ENCODE results near the gene GMPR2.
"Not testable (repeated sequence)": the region's sequence is repeated elsewhere in the genome, so short reads cannot be mapped to it uniquely, and the experiment has no call there.

Gene GMPR2

DNA sequence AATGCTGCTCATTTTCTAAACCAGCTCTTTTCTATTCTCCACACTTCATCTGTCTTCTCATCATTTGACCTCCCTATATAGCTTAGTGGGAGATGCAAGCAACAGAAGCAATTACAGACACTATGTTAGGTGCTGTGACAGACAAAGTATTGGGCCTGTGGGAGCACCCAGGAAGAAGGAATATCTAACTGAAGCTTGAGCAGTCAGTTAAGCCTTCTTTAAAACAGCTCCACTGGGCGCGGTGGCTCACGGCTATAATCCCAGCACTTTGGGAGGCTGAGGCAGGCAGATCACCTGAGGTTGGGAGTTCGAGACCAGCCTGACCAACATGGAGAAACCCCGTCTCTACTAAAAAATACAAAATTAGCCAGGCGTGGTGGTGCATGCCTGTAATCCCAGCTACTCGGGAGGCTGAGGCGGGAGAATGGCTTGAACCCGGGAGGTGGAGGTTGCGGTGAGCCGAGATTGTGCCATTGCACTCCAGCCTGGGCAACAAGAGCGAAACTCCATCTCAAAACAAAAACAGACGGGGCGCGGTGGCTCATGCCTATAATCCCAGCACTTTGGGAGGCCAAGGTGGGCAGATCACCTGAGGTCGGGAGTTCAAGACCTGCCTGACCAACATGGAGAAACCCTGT, 29.4 kb upstream of the GMPR2 start:
- not testable (repeated sequence) for H3K27me3 ChIP-seq (ENCODE audit: insufficient read depth, low read length); H3K4me1 ChIP-seq (ENCODE audit: insufficient read depth, low read length, severe bottlenecking); H3K9ac ChIP-seq (ENCODE audit: low read length); H2AFZ ChIP-seq (ENCODE audit: low read length); H4K20me1 ChIP-seq (ENCODE audit: insufficient read depth, low read length); H3K9me2 ChIP-seq (ENCODE audit: low read depth, low read length); H3K4me2 ChIP-seq (ENCODE audit: low read length); H3K4me3 ChIP-seq (ENCODE audit: low read depth, low read length, poor library complexity, severe bottlenecking); H3K9me3 ChIP-seq (ENCODE audit: low read length); H3F3A ChIP-seq (ENCODE audit: insufficient read depth, low read length); H3K27ac ChIP-seq (ENCODE audit: low read depth, low read length, poor library complexity, severe bottlenecking); H3K79me2 ChIP-seq (ENCODE audit: insufficient read depth, low read length)
- H3K36me3 ChIP-seq (ENCODE audit: insufficient read depth, low read length): peaks cover 76% of the 10 kb centered on the region

GRCh38 chr14:24204163-24205146, 28.3 kb upstream of the GMPR2 start:
- no peak for TF ChIP-seq EZH2 (IDR thresholded peaks at IDR 0.05; ENCODE audit: borderline replicate concordance, low read length)
- TF ChIP-seq, protein P1, sequence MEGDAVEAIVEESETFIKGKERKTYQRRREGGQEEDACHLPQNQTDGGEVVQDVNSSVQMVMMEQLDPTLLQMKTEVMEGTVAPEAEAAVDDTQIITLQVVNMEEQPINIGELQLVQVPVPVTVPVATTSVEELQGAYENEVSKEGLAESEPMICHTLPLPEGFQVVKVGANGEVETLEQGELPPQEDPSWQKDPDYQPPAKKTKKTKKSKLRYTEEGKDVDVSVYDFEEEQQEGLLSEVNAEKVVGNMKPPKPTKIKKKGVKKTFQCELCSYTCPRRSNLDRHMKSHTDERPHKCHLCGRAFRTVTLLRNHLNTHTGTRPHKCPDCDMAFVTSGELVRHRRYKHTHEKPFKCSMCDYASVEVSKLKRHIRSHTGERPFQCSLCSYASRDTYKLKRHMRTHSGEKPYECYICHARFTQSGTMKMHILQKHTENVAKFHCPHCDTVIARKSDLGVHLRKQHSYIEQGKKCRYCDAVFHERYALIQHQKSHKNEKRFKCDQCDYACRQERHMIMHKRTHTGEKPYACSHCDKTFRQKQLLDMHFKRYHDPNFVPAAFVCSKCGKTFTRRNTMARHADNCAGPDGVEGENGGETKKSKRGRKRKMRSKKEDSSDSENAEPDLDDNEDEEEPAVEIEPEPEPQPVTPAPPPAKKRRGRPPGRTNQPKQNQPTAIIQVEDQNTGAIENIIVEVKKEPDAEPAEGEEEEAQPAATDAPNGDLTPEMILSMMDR (IDR thresholded peaks at IDR 0.05; ENCODE audit: low read length): no peak
- Histone ChIP-seq H4K20me1 (ENCODE audit: insufficient read depth, low read length) (no peaks in the 10 kb centered on the region), H3K27me3 (ENCODE audit: insufficient read depth, low read length) (no peaks in the 10 kb centered on the region), H2AFZ (ENCODE audit: low read length) (no peak overlapping the region), H3K9me2 (ENCODE audit: low read depth, low read length) (no peaks in the 10 kb centered on the region), H3K27ac (ENCODE audit: low read depth, low read length, poor library complexity, severe bottlenecking) (no peak overlapping the region), H3K36me3 (ENCODE audit: insufficient read depth, low read length) (peaks cover 77% of the 10 kb centered on the region), H3K9me3 (ENCODE audit: low read length) (peaks cover 3% of the 10 kb centered on the region; the same call in 1 of the 2 replicates), H3K79me2 (ENCODE audit: insufficient read depth, low read length) (no peaks in the 10 kb centered on the region), H3K4me2 (ENCODE audit: low read length) (no peak overlapping the region), H3F3A (ENCODE audit: insufficient read depth, low read length) (no peaks in the 10 kb centered on the region), H3K9ac (ENCODE audit: low read length) (no peak overlapping the region), H3K4me1 (ENCODE audit: insufficient read depth, low read length, severe bottlenecking) (no peaks in the 10 kb centered on the region), H3K4me3 (ENCODE audit: low read depth, low read length, poor library complexity, severe bottlenecking) (no peak overlapping the region)

DNA sequence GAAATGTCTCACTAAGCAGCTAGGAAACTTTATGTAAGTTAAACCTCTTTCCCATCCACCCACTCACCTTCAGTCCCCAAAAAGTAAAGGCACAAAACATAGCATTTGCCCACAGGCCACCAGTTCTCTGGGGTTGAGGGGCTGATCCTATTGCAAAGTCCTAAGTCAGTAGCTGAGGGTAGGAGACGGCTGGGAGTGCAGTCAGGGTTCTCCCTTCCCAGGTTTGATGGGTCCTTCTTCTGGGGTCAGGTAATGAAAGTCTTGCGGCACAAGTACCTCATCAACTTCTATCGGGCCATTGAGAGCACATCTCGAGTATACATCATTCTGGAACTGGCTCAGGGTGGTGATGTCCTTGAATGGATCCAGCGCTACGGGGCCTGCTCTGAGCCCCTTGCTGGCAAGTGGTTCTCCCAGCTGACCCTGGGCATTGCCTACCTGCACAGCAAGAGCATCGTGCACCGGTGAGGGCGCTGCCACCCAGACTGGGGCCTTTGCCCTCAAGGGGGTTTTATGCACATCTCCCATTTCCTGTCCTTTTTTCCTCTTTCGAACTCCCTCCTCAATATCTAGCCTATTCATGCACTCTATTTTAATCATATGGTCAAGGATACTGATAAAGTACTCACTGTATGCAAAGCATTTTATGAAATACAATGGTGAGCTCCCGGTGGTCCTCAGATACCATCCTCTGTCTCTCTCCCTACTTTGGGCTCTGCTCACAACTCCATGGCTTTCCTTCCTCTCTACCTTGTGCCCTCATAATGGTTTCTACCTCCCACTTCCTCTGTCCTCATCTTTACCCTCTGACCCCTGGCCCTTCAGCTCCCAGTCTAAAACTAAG, 26.2 kb upstream of the GMPR2 start:
- H3K36me3 ChIP-seq (ENCODE audit: insufficient read depth, low read length): peaks cover 86% of the 10 kb centered on the region

More for the DNA sequence above, 26.2 kb upstream of the GMPR2 start:
- Histone ChIP-seq H3K4me3 (ENCODE audit: low read depth, low read length, poor library complexity, severe bottlenecking) (no peak overlapping the region), H3K27me3 (ENCODE audit: insufficient read depth, low read length) (no peaks in the 10 kb centered on the region), H3K4me2 (ENCODE audit: low read length) (no peak overlapping the region), H3K9ac (ENCODE audit: low read length) (no peak overlapping the region), H3K9me3 (ENCODE audit: low read length) (0 out of 2 replicates have a peak, but pooled peaks cover under 1% of the 10 kb centered on the region), H2AFZ (ENCODE audit: low read length) (no peak overlapping the region), H3K9me2 (ENCODE audit: low read depth, low read length) (no peaks in the 10 kb centered on the region), H4K20me1 (ENCODE audit: insufficient read depth, low read length) (no peaks in the 10 kb centered on the region), H3K27ac (ENCODE audit: low read depth, low read length, poor library complexity, severe bottlenecking) (no peak overlapping the region), H3K4me1 (ENCODE audit: insufficient read depth, low read length, severe bottlenecking) (no peaks in the 10 kb centered on the region), H3K79me2 (ENCODE audit: insufficient read depth, low read length) (no peaks in the 10 kb centered on the region), H3F3A (ENCODE audit: insufficient read depth, low read length) (no peaks in the 10 kb centered on the region)
- no peak for TF ChIP-seq EZH2 (IDR thresholded peaks at IDR 0.05; ENCODE audit: borderline replicate concordance, low read length)
- TF ChIP-seq, protein P1 (IDR thresholded peaks at IDR 0.05; ENCODE audit: low read length): no peak

Data from OCI-LY1 (cell line).